Measurements from ENCODE around the gene KRTAP5-6.

Gene KRTAP5-6

DNA sequence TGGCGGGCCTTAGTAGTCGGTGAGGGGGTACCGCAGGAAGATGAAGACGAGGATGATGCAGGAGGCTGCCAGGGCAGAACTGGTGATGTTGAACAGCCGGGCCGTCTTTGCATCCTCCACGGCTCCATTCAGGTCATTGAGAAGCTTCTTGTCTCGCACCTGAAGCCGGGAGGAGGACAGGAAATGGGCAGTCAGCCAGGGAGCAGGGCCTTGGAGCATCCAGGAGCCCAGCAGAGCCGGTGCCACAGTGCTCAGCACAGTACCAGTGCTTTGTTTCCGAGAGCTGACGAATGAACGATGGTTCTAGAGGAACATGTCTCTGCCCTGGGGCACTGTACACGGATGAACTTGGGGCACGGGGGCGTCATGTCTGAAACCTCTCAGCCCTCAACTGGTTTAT lies 38.3 kb downstream of the KRTAP5-6 start:
- no peak for DNase-seq

GRCh38 chr11:1736447-1736992 lies 39.5 kb downstream of the KRTAP5-6 start:
- DNase-seq = no peak

DNA sequence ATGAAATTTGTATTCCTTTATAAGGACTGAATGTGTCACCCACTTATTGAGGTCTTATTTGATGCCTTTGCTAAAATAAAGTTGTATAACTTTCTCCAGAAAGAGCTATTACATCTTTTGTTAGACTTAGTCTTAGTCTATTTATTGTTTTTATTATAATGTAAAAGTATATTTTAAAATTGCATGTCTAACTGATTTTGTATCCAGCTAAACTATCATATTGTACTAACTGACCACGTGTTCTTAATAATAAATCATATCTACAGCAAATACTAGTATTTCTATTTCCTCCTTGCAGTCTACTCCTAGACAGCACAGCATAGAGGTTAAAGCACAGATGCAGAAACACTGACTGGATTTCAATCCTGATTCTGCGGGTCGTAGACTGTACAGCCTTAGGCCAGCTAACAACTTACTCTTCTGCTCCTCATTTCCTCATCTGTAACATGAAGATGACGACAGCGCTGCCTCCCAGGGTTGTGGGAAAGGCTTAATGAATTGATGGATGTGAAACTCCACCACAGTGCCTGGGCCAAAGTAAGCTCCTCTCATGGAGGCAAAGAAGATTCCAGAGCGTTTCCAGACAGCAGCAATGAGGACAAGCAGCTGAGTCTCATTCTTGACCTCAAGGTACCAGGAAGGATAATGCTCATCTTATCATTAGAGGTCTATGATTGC lies 40.2 kb downstream of the KRTAP5-6 start:
- no peak for DNase-seq

- no peak for DNase-seq
Measured at GRCh38 chr11:1738380-1738779, 41.4 kb downstream of the KRTAP5-6 start.

DNA sequence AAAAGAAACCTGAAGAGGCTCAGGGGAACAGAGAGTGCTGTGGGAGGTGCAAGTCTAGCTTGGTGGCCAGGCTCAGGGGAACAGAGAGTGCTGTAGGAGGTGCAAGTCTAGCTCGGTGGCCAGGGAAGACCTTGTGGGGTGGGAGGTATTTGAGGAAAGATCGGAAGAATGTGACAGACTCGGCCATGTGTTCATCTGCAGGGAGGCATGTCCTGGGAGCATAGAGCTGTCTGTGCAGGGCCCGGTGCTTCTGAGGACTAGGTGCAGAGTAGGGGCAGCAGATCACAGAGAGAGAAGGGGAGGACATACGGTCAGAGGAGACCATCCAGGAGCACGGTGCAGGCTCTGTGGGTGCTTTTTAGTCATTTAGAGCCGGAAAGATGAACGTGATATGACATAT lies 42.6 kb downstream of the KRTAP5-6 start:
- no peak for DNase-seq

DNA sequence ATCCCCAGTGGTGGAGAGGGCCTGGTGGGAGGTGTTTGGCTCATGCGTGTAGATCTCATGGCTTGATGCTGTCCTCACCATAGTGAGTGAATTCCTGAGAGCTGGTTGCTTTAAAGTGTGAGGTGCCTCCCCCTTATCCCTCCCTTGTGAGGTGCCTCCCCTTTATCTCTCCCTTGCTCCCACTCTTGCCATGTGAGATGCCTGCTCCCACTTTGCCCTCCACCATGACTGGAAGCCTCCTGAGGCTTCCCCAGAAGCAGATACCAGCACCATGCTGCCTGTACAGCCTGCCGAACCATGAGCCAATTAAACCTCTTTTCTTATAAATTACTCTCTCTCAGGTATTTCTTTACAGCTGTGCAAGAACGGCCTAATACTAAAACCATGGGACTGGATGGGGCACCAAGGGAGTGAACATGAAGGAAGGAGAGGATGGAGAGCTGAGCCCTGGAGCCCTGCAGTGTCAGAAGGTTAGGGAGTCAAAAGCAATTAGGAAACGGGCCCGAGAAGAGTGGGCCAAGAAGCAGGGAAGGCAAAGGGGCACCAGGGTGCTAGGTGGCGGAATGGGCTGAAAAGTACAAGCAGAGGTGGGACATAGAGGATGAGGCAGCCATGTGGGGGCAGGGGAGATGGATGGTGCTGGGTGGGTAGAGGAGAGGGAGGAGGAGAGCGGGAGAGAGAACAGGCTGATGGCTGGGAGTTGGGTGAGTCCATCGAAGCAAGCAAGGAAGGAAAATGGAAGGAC lies 44.0 kb downstream of the KRTAP5-6 start:
- DNase-seq = no peak

- no peak for DNase-seq
Measured at GRCh38 chr11:1741741-1742140, 44.7 kb downstream of the KRTAP5-6 start.

DNA sequence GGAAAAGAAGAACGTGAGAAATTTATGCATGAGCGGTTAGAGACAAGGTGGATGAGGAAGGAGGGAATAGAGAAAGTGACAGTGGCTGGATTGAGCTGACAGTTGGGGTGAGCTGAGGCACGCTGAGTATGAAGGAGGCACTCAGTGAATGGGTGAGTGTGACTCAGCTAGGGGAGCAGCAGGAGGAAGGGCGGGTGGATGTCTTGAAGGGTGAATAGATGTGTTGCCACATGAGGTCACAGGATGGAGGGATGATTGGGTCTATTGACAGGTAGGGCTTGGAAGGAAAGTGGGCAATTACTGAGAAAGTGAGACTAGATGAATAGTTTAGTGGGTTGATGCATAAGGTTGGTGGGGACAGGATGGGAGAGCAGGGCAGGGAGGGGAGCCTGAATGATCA lies 45.4 kb downstream of the KRTAP5-6 start:
- no peak for DNase-seq

DNA sequence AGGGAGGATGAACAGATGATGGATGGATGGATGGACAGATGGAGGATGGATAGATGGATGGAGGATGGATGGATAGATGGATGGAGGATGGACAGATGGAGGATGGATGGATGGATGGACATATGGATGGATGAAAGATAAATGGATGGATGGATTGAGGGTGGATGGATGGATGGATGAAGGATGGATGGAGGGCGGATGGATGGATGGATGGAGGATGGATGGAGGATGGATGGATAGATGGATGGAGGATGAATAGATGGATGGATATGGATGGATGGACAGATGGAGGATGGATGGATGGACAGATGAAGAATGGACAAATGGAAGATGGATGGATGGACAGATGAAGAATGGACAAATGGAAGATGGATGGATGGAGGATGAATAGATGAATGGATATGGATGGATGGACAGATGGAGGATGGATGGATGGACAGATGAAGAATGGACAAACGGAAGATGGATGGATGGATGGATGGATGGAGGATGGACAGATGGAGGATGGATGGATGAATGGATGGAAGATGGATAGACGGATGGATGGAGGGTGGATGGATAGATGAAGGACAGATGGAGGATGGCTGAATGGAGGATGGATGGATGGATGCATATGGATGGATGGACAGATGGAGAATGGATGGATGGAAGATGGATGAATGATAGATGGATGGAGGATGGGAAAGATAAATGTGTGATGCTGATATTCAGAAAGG lies 46.0 kb downstream of the KRTAP5-6 start:
- no peak for DNase-seq

DNA sequence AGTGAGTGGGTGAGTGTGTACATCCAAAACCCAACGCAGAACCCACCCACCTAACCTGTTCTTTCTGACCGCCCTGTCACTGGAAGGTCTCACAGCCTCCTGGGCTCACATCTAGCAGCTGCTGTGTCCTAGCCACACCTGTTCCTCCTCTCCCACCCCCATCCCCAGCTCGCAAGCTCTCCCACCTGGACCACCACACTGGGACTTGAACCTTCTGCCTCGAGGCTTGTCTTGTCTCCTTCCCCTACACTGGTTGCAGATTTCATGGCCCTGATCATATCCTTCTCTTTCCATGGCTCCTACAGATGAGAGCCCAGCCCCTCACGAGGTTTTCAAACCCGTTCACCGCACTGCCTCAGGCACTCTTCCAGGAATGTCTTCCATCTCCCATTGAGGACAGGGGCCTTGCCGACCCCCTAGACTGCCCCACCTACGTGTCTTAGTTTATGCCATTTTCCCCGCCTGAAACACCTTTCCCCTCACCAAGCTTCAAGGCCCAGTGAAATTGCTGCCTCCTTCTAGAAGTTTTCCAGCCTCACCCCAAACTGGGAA lies 46.7 kb downstream of the KRTAP5-6 start:
- DNase-seq = no peak

DNA sequence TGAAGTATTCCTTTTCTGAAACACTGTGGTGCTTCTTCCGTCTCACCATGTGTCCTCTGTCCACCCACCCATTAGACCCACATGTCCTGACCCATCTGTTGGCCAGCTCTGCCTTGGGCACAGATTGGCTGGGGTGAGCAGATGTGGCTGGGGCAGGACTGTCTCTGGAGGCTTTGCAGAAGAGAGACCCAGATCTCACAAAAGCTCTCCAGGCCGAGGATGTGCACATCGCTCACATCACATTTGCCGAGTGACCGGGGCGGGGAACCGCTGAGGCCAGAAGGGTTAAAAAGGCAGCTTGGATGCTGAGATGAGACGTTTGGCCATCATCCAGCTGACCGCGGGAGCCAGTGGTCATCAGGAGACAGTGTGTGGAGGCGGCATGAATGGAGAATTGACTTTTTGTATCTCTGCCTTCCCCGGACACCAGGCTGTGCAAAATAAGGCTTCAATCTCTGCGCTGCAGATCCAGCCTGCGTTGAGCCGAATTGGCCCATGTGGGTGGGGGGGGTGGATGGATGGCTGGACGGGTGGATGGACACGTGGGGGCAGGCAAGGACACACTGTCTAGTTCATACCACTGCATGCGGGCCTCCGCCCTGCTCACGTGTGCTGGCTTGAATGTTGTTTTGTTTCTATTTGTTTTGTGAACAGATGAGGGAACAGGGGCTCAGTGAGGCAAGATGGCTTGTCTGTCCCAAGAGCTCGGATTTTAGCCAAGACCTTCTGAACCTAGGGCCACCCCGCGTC lies 47.3 kb downstream of the KRTAP5-6 start:
- DNase-seq = no peak

DNA sequence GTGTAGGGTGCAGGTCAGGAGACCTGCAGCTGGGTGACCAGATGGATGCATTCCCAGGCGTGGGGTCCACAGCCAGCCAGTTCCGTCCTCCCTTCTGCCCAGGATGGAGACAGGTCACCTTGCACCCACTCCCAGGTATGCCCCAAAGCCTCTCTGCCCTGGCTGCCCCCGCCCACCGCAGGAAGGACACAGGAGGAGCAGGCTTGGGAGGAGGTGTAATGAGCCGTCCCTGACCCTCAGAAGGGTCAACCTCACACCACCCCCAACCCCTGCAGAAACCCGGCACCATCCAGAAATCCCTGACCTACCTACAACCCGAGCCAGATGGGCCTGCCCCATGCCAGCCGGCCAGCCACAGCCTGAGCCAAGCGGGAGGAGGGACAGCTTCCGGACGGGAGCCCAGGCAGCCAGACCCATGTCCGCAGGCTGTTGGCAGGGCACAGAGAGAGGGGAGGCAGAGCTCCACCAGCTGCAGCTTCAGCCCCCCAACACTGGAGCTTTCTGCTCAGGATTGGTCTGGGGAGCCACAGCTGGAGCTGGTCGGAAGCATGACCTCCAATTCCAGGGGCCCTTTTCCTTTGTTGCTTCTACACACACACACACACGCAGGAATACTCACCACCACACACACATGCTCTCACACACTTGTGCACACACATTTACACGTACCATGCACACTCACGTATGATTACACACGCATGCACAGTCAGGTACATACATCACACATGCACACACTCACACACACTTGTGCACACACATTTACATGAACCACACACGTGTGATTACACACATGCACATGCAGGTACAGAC lies 48.1 kb downstream of the KRTAP5-6 start:
- no peak for DNase-seq

DNA sequence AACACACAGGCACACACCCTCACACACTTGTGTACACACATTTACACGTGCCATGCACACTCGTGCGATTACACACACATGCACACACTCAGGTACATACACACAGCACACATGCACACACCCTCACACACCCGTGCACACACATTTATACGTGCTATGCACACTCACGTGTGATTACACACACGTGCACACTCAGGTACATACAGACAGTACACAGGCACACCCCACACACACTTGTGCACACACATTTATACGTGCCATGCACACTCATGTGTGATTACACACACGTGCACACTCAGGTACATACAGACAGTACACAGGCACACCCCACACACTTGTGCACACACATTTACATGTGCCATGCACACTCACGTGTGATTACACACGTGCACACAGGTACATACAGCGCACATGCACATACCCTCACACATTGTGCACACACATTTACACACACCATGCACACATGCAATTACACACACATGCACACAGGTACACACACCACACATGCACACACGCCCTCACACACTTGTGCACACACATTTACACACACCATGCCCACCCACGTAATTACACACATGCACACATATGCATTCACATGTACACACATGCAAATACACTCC lies 48.8 kb downstream of the KRTAP5-6 start:
- no peak for DNase-seq

- no peak for DNase-seq
Measured at GRCh38 chr11:1746511-1746931, 49.5 kb downstream of the KRTAP5-6 start.

DNA sequence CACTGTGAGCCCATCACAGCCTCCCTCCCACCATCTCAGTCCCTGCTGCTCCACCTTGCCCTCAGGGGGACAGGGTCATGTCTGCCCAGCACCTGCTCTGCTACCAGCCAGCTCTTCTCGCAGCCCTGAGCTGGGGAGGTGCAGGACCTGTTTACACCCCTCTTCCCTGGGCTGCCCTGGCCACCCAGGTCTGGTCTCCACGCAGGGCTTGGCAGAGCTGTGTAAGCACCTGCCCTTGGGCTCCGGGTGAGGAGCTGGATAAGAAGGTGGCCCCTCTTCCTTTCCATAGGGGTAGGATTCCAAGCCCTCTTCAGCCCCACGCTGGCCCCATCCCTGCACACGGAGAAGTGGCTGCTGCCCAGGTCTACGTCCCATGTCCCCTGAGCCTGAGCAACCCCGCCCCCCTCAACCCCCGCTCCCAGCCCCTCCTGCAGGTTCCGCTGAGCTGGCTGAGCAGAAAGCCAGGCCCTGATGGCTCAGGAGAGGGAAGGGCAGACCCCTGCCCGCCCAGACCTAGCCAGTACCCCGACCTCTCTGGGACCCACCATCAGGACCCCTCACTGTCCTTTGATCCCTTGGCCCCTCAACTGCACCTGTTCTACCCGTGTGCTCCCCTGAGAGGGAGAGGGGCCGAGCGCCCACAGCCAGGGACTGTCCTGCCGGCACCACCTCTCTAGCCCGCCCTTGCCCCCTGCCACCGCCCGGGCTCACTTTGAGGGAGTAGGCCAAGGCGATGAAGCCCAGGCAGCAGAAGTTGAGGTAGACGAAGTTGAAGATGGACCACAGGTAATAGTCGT lies 50.2 kb downstream of the KRTAP5-6 start:
- DNase-seq = no peak
